Measurements from ENCODE around the gene FBXL13. TPM values are rescaled to one million over a fixed set of nuclear protein-coding genes. Genes with fewer than 3 reads are reported as not detected.

Gene FBXL13
- total RNA-seq, 3 donors from 2014 or later (not counting 1 experiment from before 2014, with no cell fraction given): 0.70 to 0.89 (median 0.85) TPM

- ATAC-seq: no peak
- Histone ChIP-seq H3K27me3 (ENCODE audit: control insufficient read depth, insufficient read depth, low read length) (no peaks in the 10 kb centered on the region), H3K27ac (ENCODE audit: low read length) (no peak overlapping the region)
Observed at GRCh38 chr7:102991540-102992214, 82.9 kb downstream of the FBXL13 start.

GRCh38 chr7:102991077-102991539, 83.5 kb downstream of the FBXL13 start:
- Mint-ChIP-seq H3K36me3 (no peaks in the 10 kb centered on the region), H3K4me1 (no peaks in the 10 kb centered on the region), H3K27me3 (ENCODE audit: low read depth in 2 of 2) (peaks cover 0 to 5% of the 10 kb centered on the region in 2 donors), H3K4me3 (no peak overlapping the region), H3K9me3 (no peaks in the 10 kb centered on the region), H3K27ac (no peak overlapping the region)
- Histone ChIP-seq H3K27ac (ENCODE audit: low read length) (no peak overlapping the region), H3K4me3 (ENCODE audit: low read length) (no peak overlapping the region), H3K9me3 (ENCODE audit: control insufficient read depth, insufficient read depth, low read length) (no peaks in the 10 kb centered on the region), H3K4me1 (ENCODE audit: control insufficient read depth, insufficient read depth, low read length) (no peaks in the 10 kb centered on the region), H3K27me3 (ENCODE audit: control insufficient read depth, insufficient read depth, low read length) (no peaks in the 10 kb centered on the region), H3K36me3 (ENCODE audit: control insufficient read depth, insufficient read depth, low read length) (no peaks in the 10 kb centered on the region)
- TF ChIP-seq CTCF (IDR thresholded peaks at IDR 0.05): no peak
- DNase-seq: no peak
- no peak for ATAC-seq
- intact Hi-C loops (cut with micrococcal nuclease): no loop called here

More at GRCh38 chr7:102991540-102992214, 82.9 kb downstream of the FBXL13 start:
- Histone ChIP-seq H3K4me1 (ENCODE audit: control insufficient read depth, insufficient read depth, low read length) (no peaks in the 10 kb centered on the region), H3K9me3 (ENCODE audit: control insufficient read depth, insufficient read depth, low read length) (no peaks in the 10 kb centered on the region), H3K4me3 (ENCODE audit: low read length) (no peak overlapping the region), H3K36me3 (ENCODE audit: control insufficient read depth, insufficient read depth, low read length) (no peaks in the 10 kb centered on the region)
- no peak for TF ChIP-seq CTCF (IDR thresholded peaks at IDR 0.05)
- no peaks in the 10 kb centered on the region for H3K9me3 Mint-ChIP-seq
- intact Hi-C loops (cut with micrococcal nuclease): no loop called here
- DNase-seq: no peak
- WGBS (ENCODE audit: insufficient coverage): 88% methylated on average over 1 of the region's 2 CpGs
- no peak overlapping the region for H3K4me3 Mint-ChIP-seq
- peaks cover 0 to 5% of the 10 kb centered on the region in 2 donors for H3K27me3 Mint-ChIP-seq (ENCODE audit: low read depth in 2 of 2)
- H3K4me1 Mint-ChIP-seq: no peaks in the 10 kb centered on the region
- no peaks in the 10 kb centered on the region for H3K36me3 Mint-ChIP-seq
- no peak overlapping the region for H3K27ac Mint-ChIP-seq

- H3K27me3 Mint-ChIP-seq (ENCODE audit: low read depth in 2 of 2): peaks cover 0 to 5% of the 10 kb centered on the region in 2 donors
- no peaks in the 10 kb centered on the region for H3K4me1 Mint-ChIP-seq
- Histone ChIP-seq H3K27me3 (ENCODE audit: control insufficient read depth, insufficient read depth, low read length) (no peaks in the 10 kb centered on the region), H3K27ac (ENCODE audit: low read length) (no peak overlapping the region), H3K4me1 (ENCODE audit: control insufficient read depth, insufficient read depth, low read length) (no peaks in the 10 kb centered on the region), H3K4me3 (ENCODE audit: low read length) (no peak overlapping the region), H3K9me3 (ENCODE audit: control insufficient read depth, insufficient read depth, low read length) (no peaks in the 10 kb centered on the region), H3K36me3 (ENCODE audit: control insufficient read depth, insufficient read depth, low read length) (no peaks in the 10 kb centered on the region)
- no peaks in the 10 kb centered on the region for H3K36me3 Mint-ChIP-seq
- no peak for ATAC-seq
- no peak for TF ChIP-seq CTCF (IDR thresholded peaks at IDR 0.05)
- DNase-seq: no peak
- 80% methylated on average over 2 of the region's 2 CpGs for WGBS (ENCODE audit: insufficient coverage)
- H3K4me3 Mint-ChIP-seq: no peak overlapping the region
- H3K27ac Mint-ChIP-seq: no peak overlapping the region
- H3K9me3 Mint-ChIP-seq: no peaks in the 10 kb centered on the region
- intact Hi-C loops (cut with micrococcal nuclease): no loop called here
Observed at GRCh38 chr7:102990642-102991041, 84.0 kb downstream of the FBXL13 start.
